HPDE6-E6E7 (cell line): ENCODE results near the gene C14orf132.
"Not testable (repeated sequence)": the region's sequence is repeated elsewhere in the genome, so short reads cannot be mapped to it uniquely, and the experiment has no call there.

Source experiments
- DNase-seq: peaks from one replicate; pipeline ENCODE4 v3.0.0; 2011; ENCODE audit warnings: missing footprints; ENCODE audit errors: extremely low spot score

C14orf132 gene

DNA sequence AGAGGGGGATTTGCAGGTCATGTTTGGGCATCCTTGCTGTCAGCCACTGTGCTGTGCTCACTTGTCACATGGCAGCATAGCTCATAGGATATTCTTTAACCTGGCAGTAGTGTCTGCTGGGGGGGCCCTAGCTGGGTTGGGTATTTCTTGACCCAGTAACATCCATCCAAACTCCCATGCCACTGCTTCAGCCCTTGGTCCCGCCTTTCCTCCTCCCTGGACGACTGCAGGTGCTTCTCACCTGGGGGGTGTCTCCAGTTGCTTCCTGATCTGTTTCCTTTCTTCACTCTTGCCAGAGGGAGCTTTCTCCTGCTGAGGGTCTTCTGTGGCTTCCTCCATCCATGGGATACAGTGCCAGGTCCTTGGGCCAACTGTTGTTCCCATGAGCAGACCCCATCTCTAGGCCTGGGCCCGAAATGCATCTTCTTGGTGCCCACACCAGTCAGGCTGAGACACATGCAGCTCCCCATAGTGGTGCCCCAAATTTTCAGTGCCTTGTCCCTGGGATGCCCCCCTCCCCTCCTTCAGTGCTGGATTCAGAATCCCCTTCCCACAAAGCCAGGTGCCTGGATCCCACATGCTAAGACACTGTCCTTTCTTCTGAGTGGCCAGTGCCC, 20.5 kb downstream of the C14orf132 start:
- DNase-seq, result no peak

DNA sequence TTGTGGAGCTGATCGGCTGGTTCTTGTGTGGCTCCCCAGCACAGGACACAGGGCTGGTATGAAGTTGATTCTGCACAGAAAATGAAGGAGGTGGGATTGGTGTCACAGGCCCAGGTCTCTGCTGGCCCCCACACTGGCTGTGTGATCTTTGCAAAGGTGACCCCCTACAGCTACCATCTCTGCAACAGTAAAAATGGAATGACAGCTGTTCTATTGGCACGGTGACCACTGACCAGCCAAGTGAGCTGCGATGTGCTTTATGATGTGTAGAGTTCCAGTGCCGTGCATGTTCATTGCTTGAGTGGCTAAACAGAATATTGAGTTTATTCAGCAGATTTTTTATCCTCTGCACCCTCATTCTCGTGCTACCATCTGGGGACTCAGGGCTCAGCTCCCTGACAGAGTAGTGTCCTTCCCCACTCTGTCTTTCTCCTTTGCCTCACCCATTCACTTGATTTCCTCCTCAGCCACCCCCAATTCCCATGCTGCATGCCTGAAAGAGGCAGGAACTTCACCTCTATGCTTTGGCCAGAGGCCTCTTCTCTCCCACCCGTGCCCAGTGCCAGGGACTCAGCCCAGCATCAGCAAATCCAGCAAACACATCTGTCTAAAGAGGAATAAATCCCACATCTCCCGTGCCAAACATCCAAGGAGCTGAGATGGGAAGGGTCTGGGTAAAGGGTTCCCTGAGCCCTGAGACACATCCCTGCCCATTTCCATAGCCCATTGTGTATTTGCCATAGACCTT, 21.2 kb downstream of the C14orf132 start:
- no peak for DNase-seq

DNA sequence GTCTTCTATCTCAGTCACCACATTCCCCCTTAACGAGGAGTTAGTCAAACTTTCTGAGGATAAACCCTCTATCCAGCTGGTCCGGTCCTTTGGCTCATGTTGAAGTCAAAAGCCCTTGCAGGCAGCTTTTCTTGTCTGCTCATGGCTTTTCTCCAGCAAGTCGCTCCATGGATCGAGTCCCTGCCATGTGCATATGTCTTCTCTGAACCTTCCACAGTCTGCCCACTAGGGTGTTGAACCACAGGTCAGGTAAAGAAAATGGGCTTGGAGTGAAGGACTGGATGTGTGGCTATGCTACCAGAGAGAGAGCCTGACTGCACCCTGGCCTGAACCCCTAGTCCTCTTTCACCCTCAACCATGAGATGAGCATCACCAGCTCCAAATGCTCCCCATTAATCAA, 22.8 kb downstream of the C14orf132 start:
- DNase-seq, result no peak

DNA sequence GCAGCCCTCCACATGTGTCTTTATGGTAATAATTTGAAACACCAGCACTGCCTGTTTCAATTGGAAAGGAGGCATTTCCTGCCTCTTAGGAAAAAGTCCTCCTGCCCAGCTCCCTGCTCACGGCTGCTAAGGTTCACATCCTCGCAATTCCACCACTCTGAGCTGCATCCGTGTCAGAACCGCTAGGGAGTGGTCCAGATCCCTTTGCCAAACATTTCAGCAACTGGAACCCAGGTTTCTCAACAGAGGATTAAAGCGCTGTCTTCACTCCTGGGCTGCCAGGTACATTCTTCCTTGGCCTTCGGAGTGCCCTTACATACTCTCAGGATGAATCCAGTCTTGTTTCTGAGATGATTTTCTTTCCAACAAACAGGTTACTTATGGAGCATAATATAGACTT, 23.3 kb downstream of the C14orf132 start:
- no peak for DNase-seq

GRCh38 chr14:96064866-96065265, 25.7 kb downstream of the C14orf132 start:
- no peak for DNase-seq

DNA sequence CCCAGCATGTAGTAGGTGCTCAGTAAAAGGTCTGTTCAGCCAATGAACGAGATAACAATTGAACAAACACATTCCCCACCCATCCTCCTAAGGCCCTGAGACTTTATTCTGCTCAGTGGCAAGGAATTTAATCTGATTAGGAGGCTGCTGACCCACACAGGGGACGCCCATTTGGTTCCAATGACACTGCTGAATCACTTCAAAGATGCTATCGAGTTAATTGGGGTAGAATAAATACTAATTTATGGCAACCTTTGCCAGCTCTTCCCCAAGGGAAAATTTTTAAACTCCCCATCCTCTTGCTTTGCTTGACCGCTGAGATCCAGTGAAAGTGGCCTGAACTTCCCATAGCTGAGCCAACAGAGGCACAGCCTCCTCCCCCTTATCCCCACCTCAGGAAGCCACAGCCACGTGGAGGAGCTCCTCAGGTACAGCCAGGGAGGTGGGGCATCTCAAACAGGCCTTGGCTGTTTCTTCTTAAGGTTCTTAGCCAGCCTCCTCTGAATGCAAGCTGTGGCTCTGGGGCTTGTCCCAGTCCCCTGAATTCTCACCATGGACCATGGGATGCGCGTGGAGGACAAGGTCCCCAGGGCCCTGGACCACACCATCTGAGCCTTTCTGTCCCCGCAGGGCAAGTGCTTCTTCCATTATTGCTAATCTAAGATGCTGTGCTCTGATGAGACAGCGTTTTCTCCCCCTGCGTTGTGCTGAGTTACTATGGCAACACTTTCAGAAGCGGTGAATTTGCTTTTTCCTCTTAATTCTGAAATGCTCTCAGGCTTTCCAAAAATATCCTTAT, 26.7 kb downstream of the C14orf132 start:
- DNase-seq, result no peak

DNA sequence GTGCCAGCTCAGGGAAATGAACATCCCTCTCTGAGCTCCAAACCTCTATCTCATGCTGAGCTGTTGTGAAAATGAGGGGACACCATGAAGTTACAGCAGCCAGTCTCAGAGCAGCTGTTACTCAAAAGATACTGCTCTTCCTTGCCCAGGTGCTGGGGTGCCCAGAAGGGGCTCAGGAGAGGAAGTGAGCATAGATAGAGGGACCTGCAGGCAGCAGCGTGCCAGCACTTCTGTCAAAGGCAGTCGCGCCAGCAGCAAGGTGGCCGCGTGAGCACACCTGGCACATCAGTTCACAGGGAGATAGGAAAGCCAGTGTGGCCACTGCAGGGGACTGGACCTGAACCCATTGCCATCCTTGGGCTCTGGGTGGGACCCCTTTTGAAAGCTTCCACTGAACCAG, 27.8 kb downstream of the C14orf132 start:
- no peak for DNase-seq

DNA sequence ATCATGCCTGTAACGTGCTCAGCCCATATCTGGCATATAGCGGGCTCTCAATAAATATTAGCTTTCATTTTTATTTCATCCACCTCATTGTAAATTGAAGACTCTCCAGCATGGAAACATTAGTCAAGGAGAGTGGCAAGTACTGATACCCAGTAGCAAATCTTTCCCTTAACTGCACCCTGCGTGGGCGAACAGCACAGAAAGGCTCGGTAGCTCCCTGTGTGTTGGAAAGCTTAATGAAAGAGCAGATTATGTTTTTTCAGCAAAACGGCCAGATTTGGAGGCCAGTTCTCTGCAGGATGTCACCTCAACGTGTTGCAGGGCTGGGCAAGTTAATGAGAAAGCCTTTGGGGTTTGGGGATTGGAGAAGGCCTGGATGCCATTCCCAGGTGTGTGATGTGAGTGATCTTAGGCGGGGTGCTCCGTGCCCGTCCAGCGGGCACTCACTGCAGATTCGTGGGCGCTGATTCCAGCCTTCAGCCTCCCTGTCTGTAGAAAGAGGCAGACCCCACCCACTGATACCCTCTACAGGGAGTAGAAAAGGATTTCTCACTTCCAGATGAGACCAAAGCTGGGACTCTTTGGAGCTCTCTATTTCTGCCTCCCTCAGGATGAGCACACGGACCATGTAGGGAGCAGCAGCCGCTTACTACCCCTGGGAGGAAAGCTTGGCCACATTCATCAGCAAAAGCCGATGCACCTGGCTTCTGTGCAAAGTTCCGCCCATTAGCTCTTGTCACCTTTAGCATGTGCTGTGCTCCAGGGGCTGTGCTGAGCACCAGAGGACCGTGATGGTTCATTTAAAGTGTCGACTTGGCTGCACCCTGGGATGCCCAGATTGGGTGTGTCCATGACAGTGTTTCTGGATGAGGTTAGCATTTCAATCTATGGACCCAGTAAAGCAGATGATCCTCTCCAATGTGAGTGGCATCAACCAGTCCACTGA, 29.1 kb downstream of the C14orf132 start:
- DNase-seq, result no peak

GRCh38 chr14:96069421-96069820, 30.3 kb downstream of the C14orf132 start:
- no peak for DNase-seq

DNA sequence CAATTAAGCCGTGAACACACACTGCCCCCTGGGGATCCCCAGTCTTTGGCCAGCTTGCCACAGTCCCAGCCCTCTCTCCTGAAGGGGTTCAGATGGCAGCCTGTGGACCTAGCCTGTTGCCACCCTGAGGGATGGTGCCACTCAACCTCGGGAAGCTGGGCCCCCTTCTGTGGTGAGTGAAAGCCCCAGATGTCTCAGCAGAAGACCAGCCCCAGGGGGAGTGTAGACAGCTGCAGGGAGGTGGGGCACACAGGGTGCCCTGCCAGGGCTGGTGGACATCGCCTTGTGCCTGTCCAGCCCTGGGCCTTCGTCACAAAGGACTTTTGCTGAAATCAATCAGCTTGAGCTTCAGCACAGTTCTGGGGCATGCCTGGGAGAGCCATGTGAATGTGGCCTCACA, 32.4 kb downstream of the C14orf132 start:
- no peak for DNase-seq

- DNase-seq, result no peak
Measured at GRCh38 chr14:96072076-96072475, 32.9 kb downstream of the C14orf132 start.

- DNase-seq, result no peak
Measured at GRCh38 chr14:96072746-96073145, 33.6 kb downstream of the C14orf132 start.

GRCh38 chr14:96073260-96074039, 34.3 kb downstream of the C14orf132 start:
- not testable (repeated sequence) for DNase-seq

- peak; percentile 70 for DNase-seq
Measured at GRCh38 chr14:96077983-96078624, 38.9 kb downstream of the C14orf132 start.

DNA sequence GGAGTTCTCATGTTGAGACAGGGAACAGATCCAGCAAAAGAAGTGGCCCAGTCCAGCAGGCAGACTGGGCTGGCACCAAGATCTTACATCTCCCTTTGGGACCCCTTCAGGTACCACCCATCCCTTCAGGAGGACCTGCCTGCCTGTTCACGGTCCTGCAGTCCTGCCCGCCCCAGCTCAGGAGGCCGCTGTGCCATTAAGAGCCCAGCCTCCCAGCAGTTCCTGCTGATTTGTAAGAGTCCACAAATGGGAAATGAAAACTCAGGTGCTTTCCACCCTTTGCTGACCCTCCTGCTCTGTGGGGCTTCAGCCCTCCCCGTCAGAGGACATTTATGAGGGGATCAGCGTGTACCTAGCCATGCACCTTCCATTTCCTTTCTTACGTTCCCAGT, 39.5 kb downstream of the C14orf132 start:
- no peak for DNase-seq

DNA sequence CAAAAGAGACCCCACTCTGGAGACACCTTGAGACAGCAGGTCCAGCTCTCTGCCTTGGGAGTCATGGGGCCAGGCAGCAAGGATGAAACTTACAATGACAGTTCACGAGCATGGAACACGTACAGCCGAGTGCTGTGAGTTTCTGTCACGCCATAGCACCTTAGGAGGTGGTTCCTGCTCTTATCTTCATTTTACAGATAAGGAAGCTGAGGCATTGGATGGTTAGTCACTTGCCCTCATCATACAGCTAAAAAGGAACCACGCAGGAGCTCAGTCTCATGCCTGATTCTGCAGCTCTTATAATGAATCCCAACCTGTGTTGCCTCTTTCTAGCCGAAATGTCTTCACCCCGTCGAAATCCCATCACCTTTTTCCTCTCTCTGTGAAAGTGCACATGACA, 39.9 kb downstream of the C14orf132 start:
- DNase-seq, result no peak

- DNase-seq, result no peak
Measured at GRCh38 chr14:96080571-96080970, 41.4 kb downstream of the C14orf132 start.

- DNase-seq, result no peak
Measured at GRCh38 chr14:96081224-96081623, 42.1 kb downstream of the C14orf132 start.

DNA sequence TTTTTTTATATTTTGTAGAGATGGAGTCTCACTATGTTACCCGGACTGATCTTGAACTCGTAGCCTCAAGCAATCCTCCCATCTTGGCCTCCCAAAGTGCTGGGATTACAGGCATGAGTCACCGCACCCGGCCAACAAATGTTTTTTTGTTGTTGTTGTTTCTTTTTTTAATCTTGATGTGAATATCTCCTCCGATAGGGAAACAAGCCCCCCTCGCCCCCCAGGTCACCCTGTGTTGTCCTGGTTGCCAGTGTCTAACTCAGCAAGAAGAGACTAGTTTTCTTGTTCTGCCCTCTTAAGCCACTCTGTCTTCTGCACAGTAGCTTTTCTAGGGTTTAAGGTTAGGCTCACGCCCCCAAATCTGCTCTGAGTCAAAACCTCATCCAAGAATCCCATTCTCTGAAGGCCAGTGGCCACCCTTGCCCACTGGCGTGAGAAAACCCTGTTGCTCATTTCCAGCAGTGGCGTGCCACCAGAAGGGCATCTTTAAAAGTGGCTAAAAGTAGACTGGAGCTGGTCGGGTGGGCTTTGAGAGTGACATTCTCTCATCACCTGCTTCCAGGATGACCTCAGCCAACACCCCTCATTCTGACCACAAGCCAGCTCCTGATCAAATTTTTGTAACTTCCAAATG, 42.7 kb downstream of the C14orf132 start:
- no peak for DNase-seq
